MM.1S (cell line): Measurements from ENCODE around the gene TTC34.

Source experiments
- DNase-seq: peaks from one replicate; pipeline ENCODE4 v3.0.0-alpha.2; 2015
- H2AFZ ChIP-seq: fragments of 300-600 bp; sonication (generic); 2 replicates; pipeline ENCODE4 v1.6.0; 2016; ENCODE audit warnings: antibody characterized with exemption, low read length
- H3F3A ChIP-seq: fragments of 300-600 bp; sonication (generic); 2 replicates; pipeline ENCODE4 v1.6.1; 2016; ENCODE audit warnings: mild to moderate bottlenecking, antibody characterized with exemption, low read length, moderate library complexity, mixed read lengths; ENCODE audit not compliant: insufficient read depth
- H3K27ac ChIP-seq: fragments of 300-600 bp; sonication (generic); 2 replicates; pipeline ENCODE4 v1.5.1; 2016; ENCODE audit warnings: mild to moderate bottlenecking, low read length
- H3K27me3 ChIP-seq: fragments of 300-600 bp; sonication (generic); replicated peaks from 2 replicates; pipeline ENCODE4 v1.6.0; 2016; ENCODE audit warnings: low read length; ENCODE audit not compliant: insufficient read depth
- H3K36me3 ChIP-seq: fragments of 300-600 bp; sonication (generic); replicated peaks from 2 replicates; pipeline ENCODE4 v1.6.1; 2016; ENCODE audit warnings: mild to moderate bottlenecking, low read length, mixed read lengths; ENCODE audit not compliant: insufficient read depth
- H3K4me1 ChIP-seq: fragments of 300-600 bp; sonication (generic); 2 replicates; pipeline ENCODE4 v1.6.1; 2016; ENCODE audit warnings: low read length, mixed read lengths
- H3K4me2 ChIP-seq: fragments of 300-600 bp; sonication (generic); 2 replicates; pipeline ENCODE4 v1.6.0; 2016; ENCODE audit warnings: low read depth, low read length
- H3K4me3 ChIP-seq: fragments of 300-600 bp; sonication (generic); 2 replicates; pipeline ENCODE4 v1.5.1; 2016; ENCODE audit warnings: low read length, mixed read lengths
- H3K79me2 ChIP-seq: fragments of 300-600 bp; sonication (generic); 2 replicates; pipeline ENCODE4 v1.6.1; 2016; ENCODE audit warnings: mixed run types, low read length, mixed read lengths
- H3K9ac ChIP-seq: fragments of 300-600 bp; sonication (generic); 2 replicates; pipeline ENCODE4 v1.6.1; 2016; ENCODE audit warnings: low read length, mixed read lengths
- H3K9me2 ChIP-seq: fragments of 300-600 bp; sonication (generic); replicated peaks from 2 replicates; pipeline ENCODE4 v1.6.1; 2016; ENCODE audit warnings: mild to moderate bottlenecking, low read length, mixed read lengths; ENCODE audit not compliant: insufficient read depth
- H3K9me3 ChIP-seq: fragments of 300-600 bp; sonication (generic); replicated peaks from 2 replicates; pipeline ENCODE4 v1.6.1; 2016; ENCODE audit warnings: mild to moderate bottlenecking, low read length, mixed read lengths; ENCODE audit not compliant: insufficient read depth
- H4K20me1 ChIP-seq: fragments of 300-600 bp; sonication (generic); 2 replicates; pipeline ENCODE4 v1.6.1; 2016; ENCODE audit warnings: mild to moderate bottlenecking, low read length, moderate library complexity, mixed read lengths; ENCODE audit not compliant: insufficient read depth
- CTCF ChIP-seq: fragments of 300-600 bp; sonication (generic); IDR thresholded peaks from 2 replicates; pipeline ENCODE4 v1.5.1; 2016; ENCODE audit warnings: antibody characterized with exemption, low read length, mixed read lengths
- EZH2 ChIP-seq: fragments of 300-600 bp; sonication (generic); optimal IDR thresholded peaks from 2 replicates; pipeline ENCODE3; 2017; ENCODE audit warnings: low read depth, mild to moderate bottlenecking, antibody characterized with exemption, low read length, mixed read lengths
- EZH2phosphoT487 ChIP-seq: fragments of 300-600 bp; sonication (generic); IDR thresholded peaks from 2 replicates; pipeline ENCODE4 v1.6.1; 2018; ENCODE audit warnings: antibody characterized with exemption, low read length

TTC34 gene

GRCh38 chr1:2605509-2606395, 195.7 kb downstream of the TTC34 start:
- Histone ChIP-seq H3K36me3 (no peaks in the 10 kb centered on the region), H3K9me2 (no peaks in the 10 kb centered on the region), H3K27me3 (peaks cover 96% of the 10 kb centered on the region), H3K4me2 (no peak overlapping the region), H3F3A (no peaks in the 10 kb centered on the region), H3K9ac (no peak overlapping the region), H4K20me1 (no peaks in the 10 kb centered on the region), H3K4me1 (no peaks in the 10 kb centered on the region), H2AFZ (no peak overlapping the region), H3K27ac (no peak overlapping the region), H3K9me3 (no peaks in the 10 kb centered on the region), H3K4me3 (no peak overlapping the region), H3K79me2 (no peaks in the 10 kb centered on the region)
- no peak for DNase-seq
- no peak for TF ChIP-seq CTCF
- no peak for TF ChIP-seq EZH2
- no peak for TF ChIP-seq EZH2phosphoT487

GRCh38 chr1:2604844-2605508, 196.5 kb downstream of the TTC34 start:
- Histone ChIP-seq H4K20me1 (no peaks in the 10 kb centered on the region), H3K4me1 (no peaks in the 10 kb centered on the region), H3K4me2 (no peak overlapping the region), H3K9me2 (no peaks in the 10 kb centered on the region), H3K36me3 (no peaks in the 10 kb centered on the region), H3K9ac (no peak overlapping the region), H2AFZ (no peak overlapping the region), H3K27ac (no peak overlapping the region), H3K27me3 (peaks cover 96% of the 10 kb centered on the region), H3K79me2 (no peaks in the 10 kb centered on the region), H3K4me3 (no peak overlapping the region), H3K9me3 (no peaks in the 10 kb centered on the region), H3F3A (no peaks in the 10 kb centered on the region)
- TF ChIP-seq CTCF (no peak), EZH2phosphoT487 (no peak), EZH2 (no peak)
- no peak for DNase-seq

GRCh38 chr1:2604156-2604843, 197.2 kb downstream of the TTC34 start:
- H3K4me2 ChIP-seq: no peak overlapping the region
- no peaks in the 10 kb centered on the region for H3K4me1 ChIP-seq
- DNase-seq: no peak
- H3K9me2 ChIP-seq: no peaks in the 10 kb centered on the region
- no peaks in the 10 kb centered on the region for H4K20me1 ChIP-seq
- no peaks in the 10 kb centered on the region for H3K79me2 ChIP-seq
- TF ChIP-seq EZH2phosphoT487: no peak
- peaks cover 96% of the 10 kb centered on the region for H3K27me3 ChIP-seq
- no peak overlapping the region for H2AFZ ChIP-seq
- H3K36me3 ChIP-seq: no peaks in the 10 kb centered on the region
- no peak overlapping the region for H3K9ac ChIP-seq
- H3K4me3 ChIP-seq: no peak overlapping the region
- no peak overlapping the region for H3K27ac ChIP-seq
- no peaks in the 10 kb centered on the region for H3F3A ChIP-seq
- H3K9me3 ChIP-seq: no peaks in the 10 kb centered on the region
